ENCODE results near the gene POU2F3. TPM values are rescaled to one million over a fixed set of nuclear protein-coding genes. Genes with fewer than 3 reads are reported as not detected.

The POU2F3 gene
- total RNA-seq, 1 donor from 2014 or later: not detected

DNA sequence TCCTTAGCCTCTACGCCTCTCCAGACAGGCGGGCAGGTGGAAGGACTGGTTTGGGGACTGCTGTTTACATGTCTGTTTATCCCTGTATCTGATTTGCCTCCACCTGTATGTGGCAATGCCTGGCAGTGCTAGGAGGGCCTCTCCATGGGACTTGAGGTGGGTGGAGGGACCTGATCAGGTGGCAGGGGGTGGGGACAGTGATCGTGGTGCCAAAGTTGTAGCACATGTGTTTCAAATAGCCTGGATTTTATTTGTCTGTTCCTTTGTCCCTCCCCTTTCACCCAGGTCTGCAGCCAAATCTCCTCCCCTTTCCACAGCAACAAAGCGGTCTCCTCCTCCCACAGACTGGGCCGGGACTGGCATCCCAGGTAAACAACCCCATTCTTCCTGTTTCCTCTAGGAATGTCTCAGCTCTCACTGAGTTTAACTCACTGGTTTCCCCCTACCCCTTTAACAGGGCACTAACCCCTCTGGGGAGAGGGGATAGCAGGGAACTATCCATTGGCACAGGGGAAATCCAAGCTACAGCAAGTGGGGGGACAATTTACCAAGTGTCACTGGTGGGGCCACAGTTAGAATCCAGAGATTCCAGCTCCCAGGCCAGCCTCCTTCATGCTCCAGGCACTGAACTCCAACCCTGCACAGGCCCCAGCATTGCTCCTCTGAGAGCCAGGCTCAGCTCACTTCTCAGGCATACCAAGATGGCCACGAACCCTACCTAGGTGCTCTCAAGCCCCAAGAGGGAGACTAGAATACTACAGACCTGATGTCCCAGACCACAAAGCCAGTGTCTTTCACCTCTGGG is 62.3 kb downstream of the POU2F3 start:
- no peak for DNase-seq (ENCODE audit: low spot score)
- peak; percentile 5 for ATAC-seq
- intact Hi-C loops (cut with DNase I): loop anchor here (5.0 kb wide), 1 partner anchor 65 kb away; no protein-coding TSS in a partner anchor

DNA sequence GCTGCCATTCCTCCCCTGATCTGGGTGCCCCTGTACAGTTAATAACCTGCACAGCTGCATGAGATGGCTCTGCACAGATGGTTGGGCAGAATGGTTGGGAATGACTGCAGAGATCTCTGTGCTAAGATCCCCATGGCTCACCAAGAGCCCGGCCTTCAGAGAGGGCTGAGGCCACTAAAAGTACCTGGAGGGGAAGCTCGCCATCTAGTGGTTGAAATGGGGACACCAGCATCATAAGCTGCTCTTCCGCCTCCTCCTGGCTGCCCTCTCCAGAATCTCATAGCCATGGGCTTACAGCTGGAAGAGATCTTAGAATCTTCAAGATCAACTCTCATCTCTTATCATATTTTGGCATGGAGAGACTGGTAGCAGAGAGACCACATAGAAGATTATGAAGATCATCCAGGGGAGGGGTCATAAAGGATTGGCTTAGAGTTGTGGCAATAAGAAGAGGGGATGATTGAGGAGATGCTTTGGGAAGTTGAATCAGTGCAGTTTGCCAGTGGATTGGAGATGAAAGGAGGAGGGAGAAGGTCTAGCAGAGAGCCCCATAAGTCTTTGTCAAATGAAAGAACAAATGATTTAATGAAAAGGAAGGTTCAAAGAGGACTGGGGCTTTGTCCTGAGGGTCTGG is 63.2 kb downstream of the POU2F3 start:
- DNase-seq (ENCODE audit: low spot score): peak; percentile 72
- ATAC-seq: peak; percentile 80

DNA sequence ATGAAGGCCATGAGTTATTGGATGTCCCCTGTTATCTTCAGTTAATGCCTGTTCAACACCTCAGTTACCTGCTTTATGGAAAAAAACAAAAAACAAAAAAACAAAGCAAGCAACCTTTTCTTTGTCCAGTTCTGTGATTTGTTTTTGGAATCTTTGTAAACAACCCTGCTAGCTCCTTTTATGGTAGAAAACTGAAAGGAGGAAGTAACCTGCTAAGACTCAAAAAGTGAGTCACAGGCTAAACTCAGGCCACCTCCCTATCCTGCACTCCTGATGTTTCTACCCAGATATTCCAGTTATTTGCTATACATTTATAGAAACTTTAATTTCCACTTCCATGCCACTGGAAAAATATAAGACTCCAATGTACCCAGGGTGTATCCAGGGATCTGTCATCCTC is 64.6 kb downstream of the POU2F3 start:
- no peak for DNase-seq (ENCODE audit: low spot score)
- ATAC-seq: no peak
- intact Hi-C loops (cut with DNase I): loop anchor here (5.0 kb wide), 1 partner anchor 67 kb away; no protein-coding TSS in a partner anchor

More for the DNA sequence above, 63.2 kb downstream of the POU2F3 start:
- intact Hi-C loops (cut with DNase I): loop anchor here (5.0 kb wide), 1 partner anchor 66 kb away; no protein-coding TSS in a partner anchor

DNA sequence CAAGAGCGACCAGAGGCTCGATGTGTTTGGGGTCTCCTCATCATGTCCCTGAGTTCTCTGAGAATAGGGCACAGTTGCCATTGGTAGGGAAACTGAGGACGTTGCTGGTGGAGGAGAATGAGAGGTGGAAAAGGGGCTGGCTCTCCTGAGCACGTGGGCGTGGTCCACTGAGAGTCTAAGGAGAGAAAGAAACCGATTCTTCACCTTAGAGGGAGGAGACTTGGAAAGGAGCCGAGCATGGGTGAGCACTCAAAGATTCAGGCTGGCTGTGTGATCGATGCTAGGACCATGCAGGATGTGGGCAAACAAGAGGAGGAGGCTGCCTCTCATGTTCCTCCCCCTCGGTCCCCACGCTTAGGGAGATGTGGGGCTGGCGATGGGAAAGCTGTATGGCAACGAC is 65.3 kb downstream of the POU2F3 start:
- intact Hi-C loops (cut with DNase I): no loop called here
- no peak for ATAC-seq
- DNase-seq (ENCODE audit: low spot score): no peak

DNA sequence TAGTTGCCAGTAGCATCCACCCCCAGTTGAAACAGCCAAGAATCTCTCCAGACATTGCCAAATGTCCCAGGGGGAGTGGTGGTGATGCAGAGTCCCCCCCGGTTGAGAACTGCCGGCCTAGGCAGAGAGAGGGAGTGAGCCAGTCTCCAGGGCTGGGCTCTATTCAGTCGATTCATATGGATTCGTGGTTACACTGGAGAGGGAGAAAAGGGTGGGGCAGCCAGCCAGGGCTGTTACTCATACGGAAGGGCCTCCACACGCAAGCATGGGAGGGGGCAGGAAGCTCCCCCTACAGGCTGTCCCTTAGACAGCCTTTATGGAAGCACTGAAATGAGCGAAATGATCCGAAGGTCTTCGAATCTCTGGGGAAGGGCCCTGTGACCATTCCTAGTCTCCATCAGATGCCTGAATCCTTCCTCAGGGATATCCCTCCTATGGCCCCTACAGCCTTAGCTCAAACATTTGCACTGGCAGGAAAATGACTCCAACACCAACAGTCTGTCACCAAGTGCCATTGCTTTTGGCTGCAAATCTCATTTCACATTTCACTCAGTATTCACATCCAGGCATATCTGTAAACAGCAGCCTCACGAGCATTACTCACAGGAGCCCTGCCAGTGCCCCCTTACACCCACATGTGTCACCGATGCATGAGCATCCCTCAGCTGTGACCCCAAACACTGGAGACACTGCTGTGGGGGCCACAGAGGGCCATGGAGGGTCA is 66.7 kb downstream of the POU2F3 start:
- intact Hi-C loops (cut with DNase I): no loop called here
- DNase-seq (ENCODE audit: low spot score) (no peak), ATAC-seq (no peak)

DNA sequence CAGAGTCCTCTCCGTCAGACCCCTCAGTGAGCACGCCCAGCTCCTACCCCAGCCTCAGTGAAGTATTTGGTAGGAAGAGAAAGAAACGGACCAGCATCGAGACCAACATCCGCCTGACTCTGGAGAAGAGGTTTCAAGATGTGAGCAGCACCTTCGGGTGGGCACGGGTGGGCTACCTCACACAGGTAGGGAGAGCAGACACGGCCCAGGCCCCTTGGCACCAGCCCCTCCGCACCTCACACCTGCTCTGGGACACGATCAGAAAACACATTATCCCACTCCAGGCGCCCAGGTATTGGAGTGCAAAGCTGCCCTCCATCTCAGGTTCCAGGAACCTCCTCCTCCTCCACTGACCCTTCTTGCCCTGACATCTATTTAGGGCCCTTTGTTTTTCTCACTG is 67.5 kb downstream of the POU2F3 start:
- DNase-seq (ENCODE audit: low spot score) (no peak), ATAC-seq (no peak)

DNA sequence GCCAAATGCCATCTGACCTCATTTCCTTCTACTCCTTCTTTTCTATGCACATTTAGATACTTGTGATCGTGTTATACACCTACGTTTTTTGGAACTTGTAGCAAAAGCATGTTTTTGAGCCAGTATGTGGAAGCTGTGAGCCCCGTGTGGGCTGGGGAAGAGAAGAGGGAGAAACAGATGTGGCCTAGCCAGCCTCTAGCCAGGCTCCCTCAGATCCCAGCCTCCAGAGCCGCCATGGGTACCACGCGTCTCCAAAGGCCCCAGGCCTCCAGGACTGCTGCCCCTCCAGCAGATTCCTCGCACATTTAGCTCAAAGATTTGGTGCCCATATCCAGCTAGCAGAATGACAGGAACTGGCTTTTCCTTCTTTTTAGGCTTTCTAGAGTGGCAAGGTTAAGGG is 68.1 kb downstream of the POU2F3 start:
- intact Hi-C loops (cut with DNase I): no loop called here
- DNase-seq (ENCODE audit: low spot score) (no peak), ATAC-seq (no peak)

More for the DNA sequence above, 67.5 kb downstream of the POU2F3 start:
- intact Hi-C loops (cut with DNase I): no loop called here

DNA sequence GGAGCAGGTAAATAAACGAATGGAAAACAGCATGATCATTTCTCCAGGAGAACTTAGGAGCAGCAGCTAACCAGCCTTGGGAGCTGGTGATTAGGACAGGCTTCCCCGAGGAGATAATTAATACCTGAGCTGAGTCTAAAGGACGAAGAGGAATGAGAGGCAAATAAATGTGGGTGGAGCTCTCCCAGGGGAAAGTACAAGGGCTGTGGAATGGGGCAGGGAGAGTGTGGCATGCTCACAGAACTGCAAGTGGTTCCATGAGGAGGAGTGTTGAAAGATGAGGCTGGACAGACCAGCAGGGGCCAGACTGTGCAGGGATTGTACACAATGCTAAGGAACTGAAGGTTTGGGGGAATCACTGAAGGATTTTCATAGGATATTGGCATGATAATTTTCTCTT is 70.9 kb downstream of the POU2F3 start:
- DNase-seq (ENCODE audit: low spot score) (no peak), ATAC-seq (no peak)
- intact Hi-C loops (cut with DNase I): no loop called here

DNA sequence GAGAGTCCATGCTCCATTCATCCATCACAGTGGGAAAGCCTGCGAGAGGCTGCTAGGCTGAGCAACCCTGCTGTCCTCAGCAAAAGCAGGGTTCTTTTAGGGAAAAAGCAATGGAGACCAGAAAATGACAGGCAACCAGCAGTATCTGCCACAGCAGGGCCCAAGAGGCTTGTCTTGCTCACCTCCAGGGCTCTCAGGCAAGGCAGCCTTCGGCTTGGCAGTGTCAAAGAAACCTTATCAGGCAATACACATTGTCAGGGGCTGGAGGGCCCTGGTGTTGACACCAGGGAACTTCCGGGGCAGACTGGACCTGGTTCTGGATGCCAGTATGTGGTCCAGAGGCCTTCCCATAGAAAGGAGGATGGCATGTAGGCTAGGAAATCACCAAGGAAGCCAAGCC is 74.9 kb downstream of the POU2F3 start:
- DNase-seq (ENCODE audit: low spot score): no peak
- no peak for ATAC-seq
- intact Hi-C loops (cut with DNase I): no loop called here

DNA sequence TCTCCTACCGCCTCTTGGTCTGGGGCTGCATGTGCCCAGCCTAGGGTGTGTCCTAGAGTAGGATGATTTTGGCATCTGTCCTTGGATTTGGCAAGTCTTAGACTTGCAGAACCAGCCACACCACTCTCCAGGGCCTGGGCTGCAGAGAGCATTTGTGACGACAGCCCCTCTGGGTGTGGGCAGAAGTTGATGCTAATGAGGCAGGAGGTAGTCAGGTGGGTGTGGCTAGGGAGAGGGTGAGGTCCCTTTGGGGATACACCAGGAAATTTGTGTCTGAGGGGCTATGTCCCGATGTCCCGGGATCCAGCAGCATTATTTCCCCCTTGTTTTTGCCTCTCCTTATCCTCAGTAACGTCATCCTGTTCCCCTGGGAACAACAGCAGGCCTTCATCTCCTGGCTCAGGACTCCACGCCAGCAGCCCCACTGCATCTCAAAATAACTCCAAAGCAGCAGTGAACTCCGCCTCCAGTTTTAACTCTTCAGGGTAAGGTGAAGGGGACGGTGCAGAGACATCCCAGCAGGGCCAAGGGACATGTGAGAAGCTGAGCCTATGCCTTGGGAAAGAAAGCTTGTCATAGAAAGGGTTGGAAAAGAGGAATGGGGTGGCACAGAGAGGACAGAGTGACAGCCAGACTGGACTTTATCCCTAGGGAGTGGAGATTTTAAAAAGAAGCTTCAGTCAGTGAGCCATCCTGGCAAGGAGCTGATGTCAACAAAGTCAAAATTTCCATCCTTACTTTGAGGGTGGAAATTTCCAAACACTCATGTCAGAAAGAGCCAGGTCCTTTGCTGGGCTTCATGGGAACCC is 77.1 kb downstream of the POU2F3 start:
- ATAC-seq (peak; percentile 76), DNase-seq (ENCODE audit: low spot score) (no peak)
- intact Hi-C loops (cut with DNase I): no loop called here

DNA sequence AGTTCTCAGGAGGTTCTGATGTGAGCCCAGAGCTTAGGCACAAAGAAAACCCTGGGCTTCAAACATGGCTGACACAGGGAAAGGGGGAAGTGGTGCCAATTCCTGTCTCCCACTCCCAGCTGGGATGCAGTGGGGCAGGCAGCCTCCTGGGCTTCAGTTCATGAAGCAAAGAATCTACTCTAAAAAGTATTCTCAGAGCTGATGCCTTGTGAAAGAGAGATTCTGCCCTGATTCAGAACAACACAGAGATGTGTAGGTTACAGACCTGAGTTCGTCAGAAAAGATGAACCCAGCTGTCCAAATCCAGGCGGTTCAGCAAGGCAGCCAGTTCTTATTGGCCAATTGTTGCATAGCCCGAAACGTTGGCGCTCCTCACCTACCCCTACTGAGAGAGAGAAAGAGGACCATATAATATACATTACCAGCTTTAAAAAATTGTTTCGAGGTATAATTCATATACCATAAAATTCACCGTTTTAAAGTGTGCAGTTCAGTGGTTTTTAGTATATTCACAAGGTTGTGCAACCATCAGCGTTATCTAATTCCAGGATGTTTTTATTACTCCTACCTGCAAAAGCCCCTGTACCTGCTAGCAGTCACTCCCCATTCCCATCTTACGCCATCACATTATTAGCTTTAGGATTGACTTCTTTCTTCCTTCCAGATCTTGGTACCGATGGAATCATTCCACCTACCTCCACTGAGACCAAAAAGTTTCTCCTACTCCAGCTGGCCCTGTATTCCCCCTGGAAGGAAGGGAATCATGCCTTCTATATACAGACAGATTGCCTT is 77.9 kb downstream of the POU2F3 start:
- ATAC-seq: no peak
- intact Hi-C loops (cut with DNase I): no loop called here

DNA sequence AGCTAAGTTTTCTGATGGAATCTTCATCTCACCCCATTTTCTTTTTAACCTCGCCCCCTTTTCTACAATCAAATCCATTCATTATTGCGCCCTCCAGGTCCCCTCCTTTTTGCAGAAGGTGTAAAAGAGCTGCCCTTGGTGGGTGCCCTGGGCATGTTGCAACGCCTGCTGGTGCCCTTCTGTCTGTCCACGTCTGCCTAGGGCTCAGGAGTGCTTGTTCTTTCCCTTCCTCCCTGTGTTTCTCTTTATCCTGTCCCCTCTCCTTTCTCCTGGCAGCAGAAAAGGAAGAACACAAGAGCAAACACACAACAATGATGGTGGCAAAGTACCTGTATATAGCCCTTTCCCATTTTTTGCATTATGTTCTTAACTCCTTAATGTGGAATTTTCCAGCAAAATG is 79.0 kb downstream of the POU2F3 start:
- ATAC-seq (no peak), DNase-seq (ENCODE audit: low spot score) (no peak)
- intact Hi-C loops (cut with DNase I): no loop called here

More for the DNA sequence above, 77.9 kb downstream of the POU2F3 start:
- no peak for DNase-seq (ENCODE audit: low spot score)

DNA sequence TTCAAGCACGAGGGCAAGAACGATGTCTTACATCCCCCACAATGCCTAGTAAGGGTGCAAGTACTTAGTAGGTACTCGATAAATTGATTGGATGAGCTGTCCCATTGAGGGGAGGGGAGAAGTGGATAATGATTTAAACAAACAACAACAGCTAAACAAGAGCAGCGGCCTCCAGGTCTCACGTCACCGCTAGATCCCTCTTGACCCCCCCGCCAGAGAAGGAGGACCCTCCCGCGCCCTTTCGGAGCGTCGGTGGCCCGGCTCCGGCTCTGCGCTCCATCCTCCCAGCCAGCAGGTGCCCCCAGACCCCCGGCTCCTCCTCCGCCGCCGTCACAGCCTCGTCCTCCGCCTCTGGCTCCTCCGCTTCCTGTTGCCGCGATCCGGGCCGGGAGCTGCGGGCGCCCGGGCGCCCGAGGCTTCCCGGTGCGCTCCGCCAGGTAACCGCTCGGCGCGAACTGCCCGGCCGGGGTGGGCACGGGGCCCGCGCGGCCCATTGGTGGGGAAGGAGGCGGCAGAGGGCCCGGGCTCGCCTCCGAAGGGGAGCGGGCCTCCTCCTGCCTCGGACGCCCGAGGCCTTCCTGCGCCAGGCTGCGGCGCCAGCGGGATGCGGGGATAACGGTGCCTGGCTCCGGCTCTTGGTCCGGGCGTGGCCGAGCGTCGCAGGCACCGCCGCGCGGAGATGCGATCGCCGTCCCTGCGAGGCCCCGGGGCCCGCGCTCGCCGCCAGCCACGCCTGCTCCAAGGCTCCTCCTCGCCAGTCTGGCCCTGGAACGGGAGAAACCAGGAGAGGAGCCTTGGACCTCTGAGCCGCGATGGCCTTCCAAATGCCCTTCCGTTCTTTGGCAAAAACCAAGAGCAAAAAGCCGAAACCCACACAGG is 85.2 kb downstream of the POU2F3 start, which contains the start of gene TLCD5:
Gene TLCD5, plus strand, starts transcription at position 368 of the 879 bp plus-strand sequence. CDS start 2,143 bp downstream, outside the sequence.
- ATAC-seq (peak; percentile 83), DNase-seq (ENCODE audit: low spot score) (peak; percentile 79)
- intact Hi-C loops (cut with DNase I): no loop called here

DNA sequence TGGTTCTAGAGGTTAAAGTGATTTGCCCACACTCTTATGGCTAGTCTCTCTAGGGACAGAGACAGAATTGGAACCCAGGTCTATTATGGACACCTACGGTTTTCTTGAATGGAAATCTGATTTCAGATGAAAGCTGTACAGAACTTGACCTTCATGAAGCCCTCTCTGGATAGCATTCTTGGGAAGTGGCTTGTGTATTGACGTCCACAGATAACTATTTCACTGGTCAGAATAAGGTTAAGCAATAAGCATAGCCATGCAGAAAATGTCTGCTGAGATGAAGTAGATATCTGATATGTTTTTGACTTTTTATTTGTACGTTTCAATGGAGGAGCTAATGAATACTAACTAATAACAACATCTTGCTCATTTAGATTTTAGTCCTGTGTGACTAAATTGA is 86.3 kb downstream of the POU2F3 start:
- intact Hi-C loops (cut with DNase I): no loop called here
- DNase-seq (ENCODE audit: low spot score) (no peak), ATAC-seq (peak; percentile 77)

DNA sequence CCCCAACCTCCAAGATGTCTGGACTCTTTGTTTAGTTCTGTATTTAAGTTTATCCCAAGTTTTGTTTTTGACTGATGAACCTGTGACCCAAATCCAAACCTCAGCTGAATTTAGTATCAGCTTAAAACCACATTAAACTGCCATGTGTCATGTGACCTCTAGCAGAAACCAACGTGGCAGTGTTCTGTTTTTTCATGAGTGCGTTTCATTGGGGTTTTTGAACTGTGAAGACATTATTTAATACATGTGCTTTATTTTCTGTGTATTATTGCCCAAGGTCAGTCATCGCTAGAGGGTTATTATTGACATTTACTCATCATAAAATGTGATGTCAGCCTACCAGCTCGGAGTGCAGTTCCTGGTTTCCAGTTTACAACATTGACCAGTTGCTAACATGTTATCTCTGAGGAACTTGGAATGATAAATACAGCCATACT is 86.9 kb downstream of the POU2F3 start:
- DNase-seq (ENCODE audit: low spot score) (no peak), ATAC-seq (no peak)
- intact Hi-C loops (cut with DNase I): no loop called here

DNA sequence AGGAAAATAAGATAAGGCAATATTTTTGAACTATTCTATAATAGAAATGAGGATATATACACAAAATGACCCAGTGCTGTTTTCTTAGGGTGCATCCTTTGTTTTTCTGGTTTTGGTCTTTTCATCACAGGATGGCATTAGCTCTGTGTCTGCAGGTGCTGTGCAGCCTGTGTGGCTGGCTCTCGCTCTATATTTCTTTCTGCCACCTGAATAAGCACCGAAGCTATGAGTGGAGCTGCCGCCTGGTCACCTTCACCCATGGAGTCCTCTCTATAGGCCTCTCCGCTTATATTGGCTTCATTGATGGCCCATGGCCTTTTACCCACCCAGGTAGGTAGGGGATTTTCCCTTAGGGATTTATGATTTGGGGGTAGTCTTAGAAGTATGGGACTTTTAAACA is 87.4 kb downstream of the POU2F3 start:
- ATAC-seq (no peak), DNase-seq (ENCODE audit: low spot score) (no peak)
- intact Hi-C loops (cut with DNase I): no loop called here

DNA sequence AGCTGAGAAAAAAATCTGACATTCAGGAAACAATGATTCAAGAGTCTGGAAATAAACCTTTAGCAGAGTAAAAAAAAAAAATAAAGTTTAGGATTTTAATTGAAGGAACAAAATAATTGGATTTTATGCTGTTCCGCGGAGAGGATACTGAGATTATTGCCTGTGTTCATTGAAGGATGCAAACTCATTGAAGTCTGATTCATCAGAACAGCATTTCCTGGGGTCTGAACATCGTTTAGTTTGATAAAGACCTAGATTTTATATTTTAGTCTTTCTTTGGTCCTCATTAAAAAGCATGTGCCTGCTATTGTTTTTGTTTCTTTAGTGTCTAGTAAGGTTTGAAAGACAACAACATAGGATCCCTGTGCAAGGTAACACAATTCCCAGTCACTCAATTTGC is 89.6 kb downstream of the POU2F3 start:
- ATAC-seq (no peak), DNase-seq (ENCODE audit: low spot score) (no peak)
- intact Hi-C loops (cut with DNase I): no loop called here
